Activated CD8-positive, alpha-beta T cell treated with anti-CD3 and anti-CD28 coated beads, Interleukin-2, amount 10 ng/mL, durations not matched to agents 7 days and 5 days (primary cell): Measurements from ENCODE around the gene FBLN7. TPM values are rescaled to one million over a fixed set of nuclear protein-coding genes. Genes with fewer than 3 reads are reported as not detected.
"Not testable (repeated sequence)": the region's sequence is repeated elsewhere in the genome, so short reads cannot be mapped to it uniquely, and the experiment has no call there.

Source experiments
- ATAC-seq: fragments of 150-1000 bp; cut with Tn5 transposase; one replicate; pipeline ENCODE4 v1.10.0; 2021; ENCODE audit warnings: moderate library complexity
- CTCF ChIA-PET: fragments of 350-600 bp; sonication (Branson Sonifier 250); formaldehyde crosslinking; loops from one replicate; lab custom pipeline; 2021; ENCODE audit warnings: antibody characterized with exemption; lab: Charles Lee
- POLR2A ChIA-PET: fragments of 350-600 bp; sonication (Branson Sonifier 250); formaldehyde crosslinking; loops from one replicate; lab custom pipeline; 2021; ENCODE audit warnings: antibody characterized with exemption; lab: Charles Lee
- DNase-seq: peaks from one replicate; pipeline ENCODE4 v3.0.0-alpha.2; 2020
- H3K27ac Mint-ChIP-seq: one replicate; pipeline ENCODE4 v1.8.0; 2021; ENCODE audit warnings: mild to moderate bottlenecking, mixed read lengths
- H3K27me3 Mint-ChIP-seq: one replicate; pipeline ENCODE4 v1.8.0; 2021; ENCODE audit warnings: low read depth, mixed read lengths
- H3K36me3 Mint-ChIP-seq: one replicate; pipeline ENCODE4 v1.8.0; 2021; ENCODE audit warnings: low read depth, mixed read lengths
- H3K4me1 Mint-ChIP-seq: one replicate; pipeline ENCODE4 v1.8.0; 2021; ENCODE audit warnings: low read depth, mixed read lengths
- H3K4me3 Mint-ChIP-seq: one replicate; pipeline ENCODE4 v1.8.0; 2021; ENCODE audit warnings: mild to moderate bottlenecking, mixed read lengths
- H3K9me3 Mint-ChIP-seq: one replicate; pipeline ENCODE4 v1.8.0; 2022; ENCODE audit warnings: mixed read lengths; ENCODE audit not compliant: insufficient read depth
- total RNA-seq, 2 experiments: library from RNA; stranded (reverse); gene quantifications; one replicate each; pipeline ENCODE4 v1.2.3, GENCODE V29; 2021

Gene FBLN7
- total RNA-seq, 2 experiments from 2014 or later, result 0.58 to 0.91 TPM

DNA sequence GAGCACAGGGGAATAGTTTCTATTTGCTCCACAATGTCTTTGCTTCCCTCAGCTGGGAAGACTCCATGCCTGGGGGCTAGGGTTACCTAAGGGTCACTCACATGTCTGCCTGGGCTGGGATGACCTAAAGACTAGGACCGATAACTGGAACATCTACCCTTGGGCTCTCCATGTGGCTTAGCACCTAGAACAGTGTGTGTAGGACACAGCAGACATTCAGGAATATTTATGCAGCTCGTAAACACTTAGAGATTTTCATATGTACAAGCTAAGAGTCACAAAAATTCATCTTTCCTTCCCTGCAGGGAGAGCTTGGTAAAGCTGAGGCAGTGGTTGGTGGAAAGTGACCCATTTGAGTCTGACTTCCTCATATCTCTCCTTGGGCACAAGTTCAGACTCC is 55.8 kb downstream of the FBLN7 start:
- Mint-ChIP-seq H3K4me1 (peaks cover 26% of the 10 kb centered on the region), H3K27ac (peak overlapping the region; percentile 18), H3K9me3 (no peaks in the 10 kb centered on the region), H3K4me3 (no peak overlapping the region), H3K27me3 (no peaks in the 10 kb centered on the region), H3K36me3 (no peaks in the 10 kb centered on the region)
- ChIA-PET CTCF (interaction anchor here (0.7 to 1.5 kb wide), 2 partner anchors 65 to 72 kb away, joined by 3 read pairs; no protein-coding TSS in a partner anchor), POLR2A (interaction anchor here (0.6 kb wide), 1 partner anchor 106 kb away, joined by 3 read pairs; no protein-coding TSS in a partner anchor)
- ATAC-seq, result no peak
- DNase-seq, result no peak

DNA sequence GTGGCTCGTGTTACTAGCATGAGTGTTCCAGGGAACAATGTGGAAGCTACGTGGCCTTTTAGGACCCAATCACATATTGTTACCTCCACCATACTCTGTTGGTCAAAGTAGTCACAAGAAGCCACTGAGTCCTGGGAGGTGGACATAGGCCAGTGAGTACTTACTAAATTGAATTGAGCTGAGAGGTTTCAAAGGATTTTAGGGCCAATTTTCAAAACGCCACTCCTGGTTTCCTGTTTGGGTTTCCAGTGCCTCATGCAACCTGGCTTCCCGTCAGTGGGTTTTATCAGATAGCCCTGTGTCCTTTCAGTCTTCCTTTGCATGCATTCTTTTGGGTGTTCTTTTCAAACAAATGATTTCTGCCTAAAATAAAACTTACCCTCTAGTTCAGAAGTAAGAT is 56.3 kb downstream of the FBLN7 start:
- H3K27ac Mint-ChIP-seq, result peak overlapping the region; percentile 18
- POLR2A ChIA-PET, result no interaction called here
- H3K4me1 Mint-ChIP-seq, result peaks cover 22% of the 10 kb centered on the region
- DNase-seq (no peak), ATAC-seq (no peak)
- no peak overlapping the region for H3K4me3 Mint-ChIP-seq
- H3K9me3 Mint-ChIP-seq, result no peaks in the 10 kb centered on the region
- CTCF ChIA-PET, result interaction anchor here (1.2 to 1.5 kb wide), 2 partner anchors 65 to 273 kb away, joined by 3 read pairs; no protein-coding TSS in a partner anchor
- no peaks in the 10 kb centered on the region for H3K27me3 Mint-ChIP-seq
- H3K36me3 Mint-ChIP-seq, result no peaks in the 10 kb centered on the region

DNA sequence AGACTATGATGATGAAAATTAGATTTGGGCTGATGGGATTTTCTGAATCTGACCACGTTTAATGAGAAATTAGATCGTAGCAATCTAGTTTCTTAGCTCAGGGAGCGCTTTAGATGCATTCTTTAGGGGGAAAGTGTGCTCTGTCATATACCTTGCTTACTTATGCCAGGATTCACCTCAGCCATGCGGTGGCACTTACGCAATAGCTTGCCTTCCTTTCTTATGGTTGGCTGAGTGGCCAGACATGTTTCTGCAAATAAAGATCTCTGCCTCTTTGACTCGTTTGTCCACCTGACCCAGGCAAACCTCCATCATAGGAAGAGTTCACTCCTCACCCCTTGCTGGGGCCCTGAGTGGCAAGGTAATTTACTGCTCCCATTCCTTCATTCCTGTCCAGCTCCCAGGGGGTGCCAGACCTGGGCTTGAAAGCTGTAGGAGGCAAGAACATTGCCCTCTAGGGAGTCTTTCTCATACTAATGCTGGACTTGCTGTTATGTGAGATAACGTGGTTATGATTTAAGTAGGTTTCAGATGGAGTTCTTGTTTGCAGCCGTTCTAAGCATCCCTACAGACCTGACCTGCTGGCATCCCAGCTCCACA is 57.1 kb downstream of the FBLN7 start:
- ATAC-seq (no peak), DNase-seq (no peak)
- ChIA-PET POLR2A (interaction anchor here (0.9 kb wide), 1 partner anchor 13 kb away, joined by 3 read pairs; no protein-coding TSS in a partner anchor), CTCF (interaction anchor here (0.6 to 1.2 kb wide), 2 partner anchors 56 to 272 kb away, joined by 3 read pairs; no protein-coding TSS in a partner anchor)
- H3K36me3 Mint-ChIP-seq, result no peaks in the 10 kb centered on the region
- peaks cover 20% of the 10 kb centered on the region for H3K4me1 Mint-ChIP-seq
- no peaks in the 10 kb centered on the region for H3K27me3 Mint-ChIP-seq
- H3K27ac Mint-ChIP-seq, result no peak overlapping the region
- no peaks in the 10 kb centered on the region for H3K9me3 Mint-ChIP-seq
- H3K4me3 Mint-ChIP-seq, result no peak overlapping the region

DNA sequence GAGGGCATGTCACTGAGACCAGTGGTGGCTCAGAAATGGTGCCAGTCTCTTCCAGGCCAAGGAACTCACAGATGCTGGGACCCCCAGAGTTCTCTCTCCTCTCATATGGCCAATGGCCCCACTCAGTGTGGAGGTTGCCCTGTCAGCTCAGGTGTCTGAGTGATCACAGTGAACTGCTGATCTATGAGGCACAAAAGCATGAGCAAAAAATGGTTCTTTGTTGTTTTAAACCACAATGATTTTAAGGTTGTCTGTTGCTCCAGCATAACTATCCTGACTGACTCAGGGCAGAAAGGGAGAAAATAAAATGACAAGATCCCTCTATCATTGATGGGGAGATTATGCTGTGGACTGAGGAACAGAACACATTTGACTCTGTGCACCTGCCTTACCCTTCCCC is 57.8 kb downstream of the FBLN7 start:
- no peaks in the 10 kb centered on the region for H3K27me3 Mint-ChIP-seq

DNA sequence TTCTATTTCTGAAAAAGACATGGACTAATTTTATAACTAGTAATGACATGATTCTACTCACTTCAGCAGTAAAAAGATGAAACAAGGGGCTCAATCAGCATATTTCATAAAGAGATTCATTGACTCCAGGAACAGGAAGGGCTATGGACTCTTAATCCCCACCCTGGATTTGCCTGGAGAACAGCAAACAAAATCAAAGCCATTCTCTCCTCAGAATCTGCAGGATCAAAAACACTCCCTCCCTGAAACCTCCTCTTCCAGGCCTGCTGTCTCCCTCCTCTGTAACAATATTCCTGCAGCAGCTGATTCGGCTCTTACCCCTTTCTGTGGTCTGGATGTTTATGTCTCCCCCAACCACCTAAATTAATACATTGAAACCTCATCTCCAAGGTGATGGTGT is 59.7 kb downstream of the FBLN7 start:
- peaks cover 16% of the 10 kb centered on the region for H3K4me1 Mint-ChIP-seq
- no peaks in the 10 kb centered on the region for H3K36me3 Mint-ChIP-seq
- no peaks in the 10 kb centered on the region for H3K27me3 Mint-ChIP-seq
- no peak for ATAC-seq
- H3K9me3 Mint-ChIP-seq, result peaks cover 5% of the 10 kb centered on the region
- H3K27ac Mint-ChIP-seq, result no peak overlapping the region
- POLR2A ChIA-PET, result interaction anchor here (0.6 kb wide), 1 partner anchor 23 kb away, joined by 3 read pairs; no protein-coding TSS in a partner anchor
- CTCF ChIA-PET, result interaction anchor here (0.7 kb wide), 1 partner anchor 18 kb away, joined by 3 read pairs; no protein-coding TSS in a partner anchor
- no peak overlapping the region for H3K4me3 Mint-ChIP-seq
- no peak for DNase-seq

More for the DNA sequence above, 57.8 kb downstream of the FBLN7 start:
- peaks cover 16% of the 10 kb centered on the region for H3K4me1 Mint-ChIP-seq
- no peaks in the 10 kb centered on the region for H3K9me3 Mint-ChIP-seq
- DNase-seq (no peak), ATAC-seq (no peak)
- no peak overlapping the region for H3K4me3 Mint-ChIP-seq
- H3K27ac Mint-ChIP-seq, result no peak overlapping the region
- H3K36me3 Mint-ChIP-seq, result no peaks in the 10 kb centered on the region
- CTCF ChIA-PET, result interaction anchor here (0.6 kb wide), 1 partner anchor 55 kb away, joined by 3 read pairs; no protein-coding TSS in a partner anchor
- POLR2A ChIA-PET, result interaction anchor here (0.5 kb wide), 1 partner anchor 43 kb away, joined by 3 read pairs; no protein-coding TSS in a partner anchor

DNA sequence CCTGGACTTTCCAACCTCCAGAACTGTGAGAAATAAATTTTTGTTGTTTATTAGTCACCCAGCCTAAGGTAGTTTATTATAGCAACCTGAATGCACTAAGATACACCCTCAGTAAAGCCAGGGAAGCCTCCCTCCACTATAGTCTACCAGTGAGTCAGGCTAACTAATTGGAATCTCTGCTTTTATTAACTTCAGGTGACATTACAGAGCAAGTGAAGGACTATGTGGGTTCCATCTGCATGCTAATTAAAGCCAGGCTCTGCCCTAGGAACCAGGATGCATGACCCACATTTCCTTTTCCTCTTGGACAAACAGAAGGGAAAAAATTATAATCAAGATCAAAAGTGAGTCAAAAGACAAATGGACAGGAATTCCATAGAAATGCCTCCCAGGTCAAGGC is 60.6 kb downstream of the FBLN7 start:
- no peak overlapping the region for H3K27ac Mint-ChIP-seq
- POLR2A ChIA-PET, result interaction anchor here (0.6 kb wide), 1 partner anchor 24 kb away, joined by 3 read pairs; no protein-coding TSS in a partner anchor

DNA sequence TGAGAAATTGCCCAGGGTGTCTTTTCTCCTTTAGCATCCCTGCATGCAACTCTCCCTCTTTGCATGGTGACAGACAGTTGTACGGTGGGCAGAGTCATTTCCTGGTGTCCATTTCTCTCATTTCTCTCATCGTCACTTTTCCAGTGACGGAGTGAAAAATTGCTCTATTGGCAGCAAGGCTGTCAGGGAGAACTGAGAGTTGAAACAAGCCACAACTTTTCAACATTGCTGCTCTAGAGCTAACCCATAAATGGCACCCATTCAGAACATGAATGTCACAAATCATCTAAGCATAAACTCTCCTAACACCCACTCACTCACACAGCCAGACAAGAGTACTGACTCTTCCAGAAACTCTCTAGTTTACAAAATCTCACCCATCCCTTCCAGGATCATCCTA is 61.0 kb downstream of the FBLN7 start:
- ChIA-PET POLR2A (no interaction called here), CTCF (interaction anchor here (1.0 kb wide), 1 partner anchor 9 kb away, joined by 4 read pairs; no protein-coding TSS in a partner anchor)
- peaks cover 3% of the 10 kb centered on the region for H3K36me3 Mint-ChIP-seq
- peaks cover 15% of the 10 kb centered on the region for H3K9me3 Mint-ChIP-seq
- ATAC-seq (no peak), DNase-seq (no peak)
- H3K27me3 Mint-ChIP-seq, result no peaks in the 10 kb centered on the region
- no peak overlapping the region for H3K27ac Mint-ChIP-seq
- peaks cover 13% of the 10 kb centered on the region for H3K4me1 Mint-ChIP-seq
- H3K4me3 Mint-ChIP-seq, result no peak overlapping the region

More for the DNA sequence above, 60.6 kb downstream of the FBLN7 start:
- peaks cover 16% of the 10 kb centered on the region for H3K4me1 Mint-ChIP-seq
- H3K9me3 Mint-ChIP-seq, result peaks cover 13% of the 10 kb centered on the region
- H3K36me3 Mint-ChIP-seq, result peaks cover 2% of the 10 kb centered on the region
- DNase-seq (no peak), ATAC-seq (no peak)
- H3K27me3 Mint-ChIP-seq, result no peaks in the 10 kb centered on the region
- CTCF ChIA-PET, result interaction anchor here (1.0 kb wide), 1 partner anchor 8 kb away, joined by 4 read pairs; no protein-coding TSS in a partner anchor
- H3K4me3 Mint-ChIP-seq, result no peak overlapping the region

DNA sequence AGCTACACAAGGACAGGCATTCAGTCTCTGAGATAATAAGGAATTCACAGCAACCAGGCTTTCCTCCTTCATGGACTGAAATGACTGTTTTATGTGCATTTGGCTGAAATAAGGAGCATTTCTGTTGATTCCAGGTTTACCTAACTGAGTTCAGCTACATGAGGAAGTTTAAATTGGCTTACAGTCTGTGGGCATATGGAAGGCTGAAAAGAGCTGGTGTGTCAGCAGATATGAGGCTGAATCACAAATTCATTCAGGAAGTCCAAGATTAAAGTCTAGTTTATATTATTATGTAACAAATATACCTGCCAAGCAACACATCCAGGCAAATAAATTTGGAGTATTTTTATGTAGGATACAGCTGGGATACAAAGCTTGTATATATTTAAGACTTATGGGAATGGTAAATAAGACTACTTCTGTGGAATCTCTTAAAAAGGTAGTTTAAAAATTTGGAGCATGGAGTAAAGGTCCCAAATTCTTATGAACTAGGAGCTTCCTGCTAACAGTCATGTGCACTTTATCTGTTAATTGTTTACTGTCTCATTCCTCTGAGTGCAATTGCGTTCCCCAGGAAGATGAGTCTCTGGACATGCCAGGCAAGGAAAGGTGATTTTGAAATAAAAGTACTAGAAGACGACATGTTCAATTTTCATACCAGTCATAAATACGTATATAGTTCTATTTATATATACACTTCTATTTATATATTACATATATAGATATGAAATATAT is 63.7 kb downstream of the FBLN7 start:
- no peak overlapping the region for H3K27ac Mint-ChIP-seq
- peaks cover 26% of the 10 kb centered on the region for H3K9me3 Mint-ChIP-seq
- H3K4me3 Mint-ChIP-seq, result no peak overlapping the region
- no peak for ATAC-seq
- CTCF ChIA-PET, result interaction anchor here (1.0 to 1.3 kb wide), 2 partner anchors 28 to 80 kb away, joined by 3 to 4 read pairs; no protein-coding TSS in a partner anchor
- H3K4me1 Mint-ChIP-seq, result no peaks in the 10 kb centered on the region
- POLR2A ChIA-PET, result interaction anchor here (1.0 kb wide), 1 partner anchor 10 kb away, joined by 3 read pairs; no protein-coding TSS in a partner anchor
- no peak for DNase-seq
- no peaks in the 10 kb centered on the region for H3K27me3 Mint-ChIP-seq
- peaks cover 7% of the 10 kb centered on the region for H3K36me3 Mint-ChIP-seq

DNA sequence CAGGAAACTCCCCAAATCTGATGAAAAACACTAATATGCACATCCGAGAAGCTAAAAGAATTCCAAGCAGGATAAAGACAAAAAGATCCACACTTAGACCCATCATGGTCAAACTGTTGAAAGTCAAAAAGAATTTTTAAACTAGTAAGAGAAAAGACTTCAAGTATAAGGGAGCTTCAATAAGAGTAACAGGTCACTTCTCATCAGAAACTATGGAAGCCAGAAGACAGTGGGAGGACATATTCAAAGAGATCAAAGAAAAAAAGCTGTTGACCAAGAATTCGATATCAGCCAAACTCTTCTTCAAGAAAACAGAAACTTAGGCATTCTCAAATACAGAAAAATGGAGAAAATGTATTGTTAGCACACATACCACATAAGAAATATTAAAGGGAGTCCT is 66.2 kb downstream of the FBLN7 start:
- Mint-ChIP-seq H3K9me3 (peaks cover 26% of the 10 kb centered on the region), H3K36me3 (peaks cover 15% of the 10 kb centered on the region), H3K27me3 (no peaks in the 10 kb centered on the region), H3K4me3 (no peak overlapping the region), H3K27ac (no peak overlapping the region), H3K4me1 (no peaks in the 10 kb centered on the region)
- no peak for ATAC-seq
- DNase-seq, result no peak
- CTCF ChIA-PET, result interaction anchor here (1.1 kb wide), 1 partner anchor 13 kb away, joined by 3 read pairs; no protein-coding TSS in a partner anchor
- POLR2A ChIA-PET, result no interaction called here

DNA sequence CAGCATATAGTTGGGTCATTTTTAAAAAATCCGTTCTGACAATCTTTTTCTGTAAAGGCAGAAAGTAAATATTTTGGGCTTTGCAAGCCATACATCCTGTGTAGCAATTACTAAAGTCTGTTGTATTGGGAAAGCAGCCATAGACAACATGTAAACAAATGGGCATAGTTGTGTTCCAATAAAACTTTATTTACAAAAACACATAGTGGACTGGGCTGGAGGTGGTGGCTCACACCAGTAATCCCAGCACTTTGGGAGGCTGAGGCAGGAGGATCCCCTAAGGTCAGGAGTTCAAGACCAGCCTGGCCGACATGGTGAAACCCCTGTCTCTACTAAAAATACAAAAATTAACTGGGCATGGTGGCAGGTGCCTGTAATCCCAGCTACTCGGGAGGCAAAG is 69.7 kb downstream of the FBLN7 start:
- H3K4me3 Mint-ChIP-seq, H3K27me3 Mint-ChIP-seq, H3K4me1 Mint-ChIP-seq, H3K27ac Mint-ChIP-seq, DNase-seq, ATAC-seq, CTCF ChIA-PET, POLR2A ChIA-PET: not testable (repeated sequence)
- Mint-ChIP-seq H3K36me3 (peaks cover 36% of the 10 kb centered on the region), H3K9me3 (peaks cover 20% of the 10 kb centered on the region)

DNA sequence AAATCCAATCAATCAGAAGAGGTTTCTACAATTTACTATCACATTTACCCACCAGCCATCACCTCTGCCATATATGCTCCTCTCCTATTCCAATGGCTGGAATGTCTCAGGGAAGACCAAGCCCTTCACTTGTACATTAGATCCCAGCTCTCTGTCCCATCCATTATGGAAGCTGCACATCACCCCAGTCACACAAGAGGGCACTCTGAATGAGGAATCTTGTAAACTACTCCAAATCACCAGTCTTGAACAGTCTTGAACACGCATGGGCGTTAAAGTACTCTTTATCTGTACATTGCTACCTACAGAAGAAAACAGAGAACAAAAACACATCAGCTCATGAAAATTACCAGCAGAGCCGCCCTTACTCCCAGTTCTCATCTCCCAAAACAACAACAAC is 78.0 kb downstream of the FBLN7 start:
- peaks cover 5% of the 10 kb centered on the region for H3K9me3 Mint-ChIP-seq
- H3K27ac Mint-ChIP-seq, result no peak overlapping the region
- no peaks in the 10 kb centered on the region for H3K4me1 Mint-ChIP-seq
- CTCF ChIA-PET, result interaction anchor here (0.5 kb wide), 1 partner anchor 245 kb away, joined by 3 read pairs; no protein-coding TSS in a partner anchor
- no peak for ATAC-seq
- POLR2A ChIA-PET, result no interaction called here
- H3K36me3 Mint-ChIP-seq, result peaks cover 44% of the 10 kb centered on the region
- no peaks in the 10 kb centered on the region for H3K27me3 Mint-ChIP-seq
- H3K4me3 Mint-ChIP-seq, result no peak overlapping the region
- no peak for DNase-seq
